Measurements from ENCODE around the gene TTN.

DNA sequence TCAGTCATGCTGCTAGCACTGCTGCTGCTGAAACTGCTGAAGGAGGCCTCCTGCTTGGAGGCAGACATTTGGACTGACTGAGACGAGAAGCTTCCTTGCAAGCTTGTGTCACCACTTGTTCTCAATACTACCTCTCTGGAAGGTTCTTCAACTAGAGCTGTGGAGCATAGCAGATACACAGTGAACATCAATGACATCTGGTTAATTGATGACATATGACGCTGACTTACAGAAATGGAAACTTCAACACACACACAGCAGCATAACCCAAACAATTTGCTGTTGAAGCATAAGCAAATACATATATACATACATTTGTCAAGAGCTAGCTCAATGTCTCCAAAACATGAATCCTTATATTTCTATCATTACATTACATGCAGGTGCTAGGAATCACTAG lies 279.6 kb downstream of the TTN start:
- TF ChIP-seq, protein P1, sequence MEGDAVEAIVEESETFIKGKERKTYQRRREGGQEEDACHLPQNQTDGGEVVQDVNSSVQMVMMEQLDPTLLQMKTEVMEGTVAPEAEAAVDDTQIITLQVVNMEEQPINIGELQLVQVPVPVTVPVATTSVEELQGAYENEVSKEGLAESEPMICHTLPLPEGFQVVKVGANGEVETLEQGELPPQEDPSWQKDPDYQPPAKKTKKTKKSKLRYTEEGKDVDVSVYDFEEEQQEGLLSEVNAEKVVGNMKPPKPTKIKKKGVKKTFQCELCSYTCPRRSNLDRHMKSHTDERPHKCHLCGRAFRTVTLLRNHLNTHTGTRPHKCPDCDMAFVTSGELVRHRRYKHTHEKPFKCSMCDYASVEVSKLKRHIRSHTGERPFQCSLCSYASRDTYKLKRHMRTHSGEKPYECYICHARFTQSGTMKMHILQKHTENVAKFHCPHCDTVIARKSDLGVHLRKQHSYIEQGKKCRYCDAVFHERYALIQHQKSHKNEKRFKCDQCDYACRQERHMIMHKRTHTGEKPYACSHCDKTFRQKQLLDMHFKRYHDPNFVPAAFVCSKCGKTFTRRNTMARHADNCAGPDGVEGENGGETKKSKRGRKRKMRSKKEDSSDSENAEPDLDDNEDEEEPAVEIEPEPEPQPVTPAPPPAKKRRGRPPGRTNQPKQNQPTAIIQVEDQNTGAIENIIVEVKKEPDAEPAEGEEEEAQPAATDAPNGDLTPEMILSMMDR (IDR thresholded peaks at IDR 0.05): no peak
- TF ChIP-seq, protein P2, sequence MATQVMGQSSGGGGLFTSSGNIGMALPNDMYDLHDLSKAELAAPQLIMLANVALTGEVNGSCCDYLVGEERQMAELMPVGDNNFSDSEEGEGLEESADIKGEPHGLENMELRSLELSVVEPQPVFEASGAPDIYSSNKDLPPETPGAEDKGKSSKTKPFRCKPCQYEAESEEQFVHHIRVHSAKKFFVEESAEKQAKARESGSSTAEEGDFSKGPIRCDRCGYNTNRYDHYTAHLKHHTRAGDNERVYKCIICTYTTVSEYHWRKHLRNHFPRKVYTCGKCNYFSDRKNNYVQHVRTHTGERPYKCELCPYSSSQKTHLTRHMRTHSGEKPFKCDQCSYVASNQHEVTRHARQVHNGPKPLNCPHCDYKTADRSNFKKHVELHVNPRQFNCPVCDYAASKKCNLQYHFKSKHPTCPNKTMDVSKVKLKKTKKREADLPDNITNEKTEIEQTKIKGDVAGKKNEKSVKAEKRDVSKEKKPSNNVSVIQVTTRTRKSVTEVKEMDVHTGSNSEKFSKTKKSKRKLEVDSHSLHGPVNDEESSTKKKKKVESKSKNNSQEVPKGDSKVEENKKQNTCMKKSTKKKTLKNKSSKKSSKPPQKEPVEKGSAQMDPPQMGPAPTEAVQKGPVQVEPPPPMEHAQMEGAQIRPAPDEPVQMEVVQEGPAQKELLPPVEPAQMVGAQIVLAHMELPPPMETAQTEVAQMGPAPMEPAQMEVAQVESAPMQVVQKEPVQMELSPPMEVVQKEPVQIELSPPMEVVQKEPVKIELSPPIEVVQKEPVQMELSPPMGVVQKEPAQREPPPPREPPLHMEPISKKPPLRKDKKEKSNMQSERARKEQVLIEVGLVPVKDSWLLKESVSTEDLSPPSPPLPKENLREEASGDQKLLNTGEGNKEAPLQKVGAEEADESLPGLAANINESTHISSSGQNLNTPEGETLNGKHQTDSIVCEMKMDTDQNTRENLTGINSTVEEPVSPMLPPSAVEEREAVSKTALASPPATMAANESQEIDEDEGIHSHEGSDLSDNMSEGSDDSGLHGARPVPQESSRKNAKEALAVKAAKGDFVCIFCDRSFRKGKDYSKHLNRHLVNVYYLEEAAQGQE (IDR thresholded peaks at IDR 0.05; ENCODE audit: insufficient read depth in 1 of 2, low read depth in 2 of 2, low read length in 1 of 2): no peak
- TF ChIP-seq POLR2AphosphoS5 (IDR thresholded peaks at IDR 0.05; ENCODE audit: low read depth, low read length) (no peak), SIN3A (IDR thresholded peaks at IDR 0.05; ENCODE audit: borderline replicate concordance, insufficient read depth, low read depth, low read length) (no peak), TCF7L2 (IDR thresholded peaks at IDR 0.05; ENCODE audit: low read depth, low read length) (no peak)

All from Panc1 (cell line).